ENCODE measurements around the gene GTPBP4.

Gene GTPBP4

DNA sequence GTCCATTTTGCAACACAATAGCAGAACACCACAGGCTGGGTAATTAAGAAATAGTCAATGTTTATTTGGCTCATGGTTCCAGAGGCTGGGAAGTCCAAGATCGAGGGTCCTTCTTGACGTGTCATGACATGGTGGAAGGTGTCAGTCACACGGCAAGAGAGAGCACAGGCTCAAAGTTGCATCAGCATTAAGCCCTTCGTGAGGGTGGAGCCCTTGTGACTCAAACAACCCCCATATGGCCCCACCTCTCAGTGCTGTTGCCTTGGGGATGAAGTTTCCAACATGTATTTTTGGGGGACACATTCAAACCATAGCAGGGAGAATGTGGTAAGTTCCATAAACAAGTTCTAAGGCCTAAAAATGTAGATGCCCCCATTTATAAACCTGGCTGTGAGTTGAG, 24.6 kb upstream of the GTPBP4 start:
- H3K36me3 ChIP-seq, result no peaks in the 10 kb centered on the region
- no peaks in the 10 kb centered on the region for H3K9me3 ChIP-seq (ENCODE audit: severe bottlenecking)
- no peak overlapping the region for H3K27ac ChIP-seq
- no peak for DNase-seq
- H3K4me3 ChIP-seq (ENCODE audit: low read depth, low read length), result no peak overlapping the region
- no peaks in the 10 kb centered on the region for H3K27me3 ChIP-seq (ENCODE audit: insufficient read depth, low read depth, severe bottlenecking)
- TF ChIP-seq, protein P1, sequence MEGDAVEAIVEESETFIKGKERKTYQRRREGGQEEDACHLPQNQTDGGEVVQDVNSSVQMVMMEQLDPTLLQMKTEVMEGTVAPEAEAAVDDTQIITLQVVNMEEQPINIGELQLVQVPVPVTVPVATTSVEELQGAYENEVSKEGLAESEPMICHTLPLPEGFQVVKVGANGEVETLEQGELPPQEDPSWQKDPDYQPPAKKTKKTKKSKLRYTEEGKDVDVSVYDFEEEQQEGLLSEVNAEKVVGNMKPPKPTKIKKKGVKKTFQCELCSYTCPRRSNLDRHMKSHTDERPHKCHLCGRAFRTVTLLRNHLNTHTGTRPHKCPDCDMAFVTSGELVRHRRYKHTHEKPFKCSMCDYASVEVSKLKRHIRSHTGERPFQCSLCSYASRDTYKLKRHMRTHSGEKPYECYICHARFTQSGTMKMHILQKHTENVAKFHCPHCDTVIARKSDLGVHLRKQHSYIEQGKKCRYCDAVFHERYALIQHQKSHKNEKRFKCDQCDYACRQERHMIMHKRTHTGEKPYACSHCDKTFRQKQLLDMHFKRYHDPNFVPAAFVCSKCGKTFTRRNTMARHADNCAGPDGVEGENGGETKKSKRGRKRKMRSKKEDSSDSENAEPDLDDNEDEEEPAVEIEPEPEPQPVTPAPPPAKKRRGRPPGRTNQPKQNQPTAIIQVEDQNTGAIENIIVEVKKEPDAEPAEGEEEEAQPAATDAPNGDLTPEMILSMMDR (IDR thresholded peaks at IDR 0.05; ENCODE audit: low read depth, low read length), result no peak

DNA sequence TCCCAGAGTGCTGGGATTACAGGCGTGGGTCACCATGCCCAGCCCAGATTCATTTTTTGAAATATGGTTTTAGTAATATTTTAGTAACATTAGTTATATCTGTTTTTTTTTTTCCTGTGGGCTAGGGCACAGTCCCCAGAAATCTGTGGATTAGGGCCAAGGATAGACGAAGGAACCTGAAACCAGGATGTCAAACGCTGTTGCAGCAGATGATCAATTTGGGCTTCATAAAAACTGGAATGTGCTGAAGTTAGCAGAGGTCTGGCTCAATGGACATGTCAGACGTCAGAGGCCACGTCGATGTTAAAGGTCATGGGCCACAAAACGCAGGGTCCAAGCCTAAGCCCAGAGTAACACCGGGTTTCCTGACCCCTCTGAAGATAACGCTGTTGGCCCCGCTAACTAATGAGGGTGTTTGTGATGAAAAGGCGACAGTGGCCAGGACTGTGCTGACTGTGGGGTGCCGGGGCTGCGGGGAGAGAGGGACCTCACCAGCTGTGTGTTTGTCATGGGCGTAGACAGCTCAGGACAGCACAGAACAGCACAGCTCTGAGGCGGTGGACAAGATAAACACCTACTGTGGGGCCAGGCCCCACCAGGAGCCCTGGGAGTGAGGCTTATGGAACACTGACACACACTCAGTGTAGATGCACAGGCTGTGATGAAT, 23.8 kb upstream of the GTPBP4 start:
- TF ChIP-seq, protein P1 (IDR thresholded peaks at IDR 0.05; ENCODE audit: low read depth, low read length), result no peak
- Histone ChIP-seq H3K4me3 (ENCODE audit: low read depth, low read length) (no peak overlapping the region), H3K36me3 (no peaks in the 10 kb centered on the region), H3K27ac (no peak overlapping the region), H3K27me3 (ENCODE audit: insufficient read depth, low read depth, severe bottlenecking) (no peaks in the 10 kb centered on the region), H3K9me3 (ENCODE audit: severe bottlenecking) (no peaks in the 10 kb centered on the region)
- no peak for DNase-seq

DNA sequence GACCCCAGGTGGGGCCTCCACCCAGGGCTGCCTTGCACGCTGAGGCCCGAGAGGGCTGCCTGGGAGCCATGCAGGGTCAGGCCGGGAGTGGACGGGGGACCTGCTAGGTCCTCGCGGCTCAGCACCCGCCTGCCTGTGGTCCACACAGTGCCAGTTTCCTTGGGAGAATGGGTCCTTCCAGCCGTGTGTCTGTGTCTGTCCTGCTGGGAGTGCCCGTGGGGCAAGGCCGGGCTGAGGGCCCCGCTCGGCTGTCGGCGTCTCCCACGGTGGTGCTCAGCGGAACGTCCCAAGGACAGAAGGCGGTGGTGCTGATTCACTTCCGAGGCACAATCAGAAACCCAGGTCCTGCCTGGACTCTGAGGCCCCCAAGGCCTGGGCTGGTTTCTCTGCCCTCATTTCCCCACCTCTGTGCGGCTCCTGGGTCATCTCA, 23.2 kb upstream of the GTPBP4 start:
- H3K4me3 ChIP-seq (ENCODE audit: low read depth, low read length), result no peak overlapping the region
- no peak for DNase-seq
- H3K9me3 ChIP-seq (ENCODE audit: severe bottlenecking), result no peaks in the 10 kb centered on the region
- no peak overlapping the region for H3K27ac ChIP-seq
- no peaks in the 10 kb centered on the region for H3K36me3 ChIP-seq
- TF ChIP-seq, protein P1 (IDR thresholded peaks at IDR 0.05; ENCODE audit: low read depth, low read length), result no peak
- no peaks in the 10 kb centered on the region for H3K27me3 ChIP-seq (ENCODE audit: insufficient read depth, low read depth, severe bottlenecking)

DNA sequence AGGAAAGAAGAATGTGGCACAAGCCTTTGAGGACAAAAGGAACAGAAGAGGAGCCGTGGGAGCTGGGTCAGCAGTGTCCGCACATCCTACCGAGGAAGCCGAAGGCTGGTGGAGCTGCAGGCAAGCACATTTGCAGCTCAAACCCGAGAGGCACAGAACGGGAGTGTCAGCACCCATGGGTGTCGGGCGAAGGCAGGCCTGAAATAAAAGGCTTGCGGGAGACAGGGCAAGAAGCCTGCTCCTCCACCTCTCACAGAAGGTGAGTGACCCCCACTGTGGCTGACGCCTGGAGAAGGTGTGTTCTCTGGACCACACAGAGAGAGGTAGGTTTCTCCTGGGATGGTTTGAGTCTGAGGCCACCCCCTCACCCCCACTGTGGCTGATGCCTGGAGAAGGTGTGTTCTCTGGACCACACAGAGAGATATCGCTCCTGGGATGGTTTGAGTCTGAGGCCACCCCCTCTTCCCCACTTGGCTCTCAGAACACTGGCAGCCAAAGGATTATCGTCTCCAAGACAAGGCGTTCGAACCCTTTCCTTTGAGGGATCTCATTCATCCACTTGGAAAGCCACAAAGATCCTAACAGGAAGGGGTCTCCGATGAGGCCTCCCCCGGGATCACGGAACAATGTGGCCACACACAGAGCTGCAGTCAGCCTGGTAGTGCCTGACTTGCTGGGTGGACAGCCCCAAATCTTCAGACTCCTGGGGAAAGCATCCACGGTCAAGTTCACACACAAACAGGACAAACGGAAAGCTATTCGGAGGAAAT, 21.6 kb upstream of the GTPBP4 start:
- TF ChIP-seq, protein P1 (IDR thresholded peaks at IDR 0.05; ENCODE audit: low read depth, low read length), result no peak
- H3K4me3 ChIP-seq (ENCODE audit: low read depth, low read length), result no peak overlapping the region
- no peak overlapping the region for H3K27ac ChIP-seq
- DNase-seq, result no peak
- H3K36me3 ChIP-seq, result no peaks in the 10 kb centered on the region
- H3K9me3 ChIP-seq (ENCODE audit: severe bottlenecking), result no peaks in the 10 kb centered on the region
- no peaks in the 10 kb centered on the region for H3K27me3 ChIP-seq (ENCODE audit: insufficient read depth, low read depth, severe bottlenecking)

DNA sequence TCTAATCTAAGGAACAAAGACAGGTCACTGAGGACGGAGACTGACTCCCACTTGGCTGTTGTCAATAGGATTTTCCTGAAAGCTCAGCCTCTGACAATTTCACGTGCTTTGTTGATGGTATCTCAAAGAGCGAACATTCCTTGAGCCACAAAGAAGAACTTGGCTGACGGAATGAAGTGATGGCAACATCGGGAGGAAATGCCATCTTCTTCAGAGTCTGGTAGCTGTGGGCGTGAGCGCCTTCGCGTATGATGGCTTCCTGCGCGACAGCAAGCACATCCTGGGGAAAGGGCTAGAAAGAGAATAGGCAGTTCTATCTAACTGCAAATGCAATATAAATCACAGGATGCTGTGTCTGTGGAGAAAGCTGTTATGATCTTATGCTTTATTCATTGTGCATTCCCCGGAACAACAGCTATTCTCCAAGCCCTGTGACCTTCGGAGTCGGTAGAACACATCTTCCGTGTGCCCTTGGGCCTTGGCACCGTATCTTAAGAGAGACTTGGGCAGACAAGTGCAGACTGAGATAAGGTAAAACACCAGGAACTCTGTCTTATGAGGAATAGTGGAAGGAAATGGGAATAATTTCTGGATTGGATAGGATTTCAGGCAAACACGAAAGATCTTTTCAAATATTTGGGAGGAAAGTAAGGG, 19.6 kb upstream of the GTPBP4 start:
- Histone ChIP-seq H3K4me3 (ENCODE audit: low read depth, low read length) (no peak overlapping the region), H3K36me3 (no peaks in the 10 kb centered on the region), H3K27me3 (ENCODE audit: insufficient read depth, low read depth, severe bottlenecking) (no peaks in the 10 kb centered on the region), H3K27ac (no peak overlapping the region), H3K9me3 (ENCODE audit: severe bottlenecking) (no peaks in the 10 kb centered on the region)
- DNase-seq, result no peak
- TF ChIP-seq, protein P1 (IDR thresholded peaks at IDR 0.05; ENCODE audit: low read depth, low read length), result no peak

All from WERI-Rb-1 (cell line).